Measurements from ENCODE around the gene CHST11.

CHST11 gene

GRCh38 chr12:104634044-104634443 is 177.3 kb downstream of the CHST11 start:
- Histone ChIP-seq H3K27me3 (ENCODE audit: control insufficient read depth in 1 of 2, insufficient read depth in 2 of 2, low read length in 2 of 2) (no peaks in the 10 kb centered on the region), H3K9me3 (ENCODE audit: low read length) (no peaks in the 10 kb centered on the region), H3K9ac (ENCODE audit: low read length) (no peak overlapping the region)

GRCh38 chr12:104634852-104635251 is 178.1 kb downstream of the CHST11 start:
- no peaks in the 10 kb centered on the region for H3K4me1 ChIP-seq (ENCODE audit: insufficient read depth, low read length)
- H3K27ac ChIP-seq (ENCODE audit: low read depth, low read length): no peak overlapping the region
- H3K4me3 ChIP-seq (ENCODE audit: low read depth in 1 of 2, low read length in 2 of 2): no peak overlapping the region
- H3K27me3 ChIP-seq (ENCODE audit: control insufficient read depth in 1 of 2, insufficient read depth in 2 of 2, low read length in 2 of 2): no peaks in the 10 kb centered on the region
- no peaks in the 10 kb centered on the region for H3K9me3 ChIP-seq (ENCODE audit: low read length)
- H3K36me3 ChIP-seq (ENCODE audit: insufficient read depth, low read length): no peaks in the 10 kb centered on the region
- H3K9ac ChIP-seq (ENCODE audit: low read length): no peak overlapping the region

More at GRCh38 chr12:104634044-104634443, 177.3 kb downstream of the CHST11 start:
- Histone ChIP-seq H3K36me3 (ENCODE audit: insufficient read depth, low read length) (no peaks in the 10 kb centered on the region), H3K4me3 (ENCODE audit: low read depth in 1 of 2, low read length in 2 of 2) (no peak overlapping the region), H3K4me1 (ENCODE audit: insufficient read depth, low read length) (no peaks in the 10 kb centered on the region), H3K27ac (ENCODE audit: low read depth, low read length) (no peak overlapping the region)

GRCh38 chr12:104635607-104636343 is 179.0 kb downstream of the CHST11 start:
- no peaks in the 10 kb centered on the region for H3K4me1 ChIP-seq (ENCODE audit: insufficient read depth, low read length)
- H3K27ac ChIP-seq (ENCODE audit: low read depth, low read length): no peak overlapping the region
- H3K9ac ChIP-seq (ENCODE audit: low read length): no peak overlapping the region
- H3K4me3 ChIP-seq (ENCODE audit: low read depth in 1 of 2, low read length in 2 of 2): no peak overlapping the region
- no peaks in the 10 kb centered on the region for H3K36me3 ChIP-seq (ENCODE audit: insufficient read depth, low read length)
- H3K9me3 ChIP-seq (ENCODE audit: low read length): no peaks in the 10 kb centered on the region
- H3K27me3 ChIP-seq (ENCODE audit: control insufficient read depth in 1 of 2, insufficient read depth in 2 of 2, low read length in 2 of 2): no peaks in the 10 kb centered on the region

GRCh38 chr12:104636496-104636895 is 179.7 kb downstream of the CHST11 start:
- Histone ChIP-seq H3K4me3 (ENCODE audit: low read depth in 1 of 2, low read length in 2 of 2) (no peak overlapping the region), H3K4me1 (ENCODE audit: insufficient read depth, low read length) (no peaks in the 10 kb centered on the region), H3K36me3 (ENCODE audit: insufficient read depth, low read length) (no peaks in the 10 kb centered on the region)

GRCh38 chr12:104637604-104638003 is 180.9 kb downstream of the CHST11 start:
- Histone ChIP-seq H3K4me3 (ENCODE audit: low read depth in 1 of 2, low read length in 2 of 2) (no peak overlapping the region), H3K9ac (ENCODE audit: low read length) (no peak overlapping the region), H3K27ac (ENCODE audit: low read depth, low read length) (no peak overlapping the region), H3K4me1 (ENCODE audit: insufficient read depth, low read length) (no peaks in the 10 kb centered on the region), H3K36me3 (ENCODE audit: insufficient read depth, low read length) (no peaks in the 10 kb centered on the region), H3K27me3 (ENCODE audit: control insufficient read depth in 1 of 2, insufficient read depth in 2 of 2, low read length in 2 of 2) (no peaks in the 10 kb centered on the region), H3K9me3 (ENCODE audit: low read length) (no peaks in the 10 kb centered on the region)

More at GRCh38 chr12:104636496-104636895, 179.7 kb downstream of the CHST11 start:
- H3K9me3 ChIP-seq (ENCODE audit: low read length): no peaks in the 10 kb centered on the region
- H3K27ac ChIP-seq (ENCODE audit: low read depth, low read length): no peak overlapping the region
- H3K9ac ChIP-seq (ENCODE audit: low read length): no peak overlapping the region
- no peaks in the 10 kb centered on the region for H3K27me3 ChIP-seq (ENCODE audit: control insufficient read depth in 1 of 2, insufficient read depth in 2 of 2, low read length in 2 of 2)

GRCh38 chr12:104638218-104638850 is 181.6 kb downstream of the CHST11 start:
- Histone ChIP-seq H3K9me3 (ENCODE audit: low read length) (no peaks in the 10 kb centered on the region), H3K9ac (ENCODE audit: low read length) (no peak overlapping the region), H3K27me3 (ENCODE audit: control insufficient read depth in 1 of 2, insufficient read depth in 2 of 2, low read length in 2 of 2) (no peaks in the 10 kb centered on the region), H3K4me3 (ENCODE audit: low read depth in 1 of 2, low read length in 2 of 2) (no peak overlapping the region), H3K27ac (ENCODE audit: low read depth, low read length) (no peak overlapping the region), H3K4me1 (ENCODE audit: insufficient read depth, low read length) (no peaks in the 10 kb centered on the region), H3K36me3 (ENCODE audit: insufficient read depth, low read length) (no peaks in the 10 kb centered on the region)

GRCh38 chr12:104638851-104639240 is 182.1 kb downstream of the CHST11 start:
- Histone ChIP-seq H3K36me3 (ENCODE audit: insufficient read depth, low read length) (no peaks in the 10 kb centered on the region), H3K4me3 (ENCODE audit: low read depth in 1 of 2, low read length in 2 of 2) (no peak overlapping the region), H3K27me3 (ENCODE audit: control insufficient read depth in 1 of 2, insufficient read depth in 2 of 2, low read length in 2 of 2) (no peaks in the 10 kb centered on the region), H3K27ac (ENCODE audit: low read depth, low read length) (no peak overlapping the region), H3K4me1 (ENCODE audit: insufficient read depth, low read length) (no peaks in the 10 kb centered on the region), H3K9me3 (ENCODE audit: low read length) (no peaks in the 10 kb centered on the region), H3K9ac (ENCODE audit: low read length) (no peak overlapping the region)

GRCh38 chr12:104640956-104641355 is 184.2 kb downstream of the CHST11 start:
- no peaks in the 10 kb centered on the region for H3K36me3 ChIP-seq (ENCODE audit: insufficient read depth, low read length)
- H3K27me3 ChIP-seq (ENCODE audit: control insufficient read depth in 1 of 2, insufficient read depth in 2 of 2, low read length in 2 of 2): no peaks in the 10 kb centered on the region
- H3K27ac ChIP-seq (ENCODE audit: low read depth, low read length): no peak overlapping the region
- no peaks in the 10 kb centered on the region for H3K9me3 ChIP-seq (ENCODE audit: low read length)
- H3K4me3 ChIP-seq (ENCODE audit: low read depth in 1 of 2, low read length in 2 of 2): no peak overlapping the region
- no peaks in the 10 kb centered on the region for H3K4me1 ChIP-seq (ENCODE audit: insufficient read depth, low read length)
- H3K9ac ChIP-seq (ENCODE audit: low read length): no peak overlapping the region

- no peak overlapping the region for H3K27ac ChIP-seq (ENCODE audit: low read depth, low read length)
- no peaks in the 10 kb centered on the region for H3K36me3 ChIP-seq (ENCODE audit: insufficient read depth, low read length)
- no peak overlapping the region for H3K4me3 ChIP-seq (ENCODE audit: low read depth in 1 of 2, low read length in 2 of 2)
- no peaks in the 10 kb centered on the region for H3K9me3 ChIP-seq (ENCODE audit: low read length)
- H3K9ac ChIP-seq (ENCODE audit: low read length): no peak overlapping the region
- H3K27me3 ChIP-seq (ENCODE audit: control insufficient read depth in 1 of 2, insufficient read depth in 2 of 2, low read length in 2 of 2): no peaks in the 10 kb centered on the region
- no peaks in the 10 kb centered on the region for H3K4me1 ChIP-seq (ENCODE audit: insufficient read depth, low read length)
These were observed 185.1 kb downstream of the CHST11 start for GRCh38 chr12:104641862-104642261.

GRCh38 chr12:104643093-104643818 is 186.5 kb downstream of the CHST11 start:
- no peaks in the 10 kb centered on the region for H3K27me3 ChIP-seq (ENCODE audit: control insufficient read depth in 1 of 2, insufficient read depth in 2 of 2, low read length in 2 of 2)
- H3K9ac ChIP-seq (ENCODE audit: low read length): no peak overlapping the region
- H3K4me3 ChIP-seq (ENCODE audit: low read depth in 1 of 2, low read length in 2 of 2): no peak overlapping the region
- no peaks in the 10 kb centered on the region for H3K36me3 ChIP-seq (ENCODE audit: insufficient read depth, low read length)
- no peaks in the 10 kb centered on the region for H3K4me1 ChIP-seq (ENCODE audit: insufficient read depth, low read length)
- H3K27ac ChIP-seq (ENCODE audit: low read depth, low read length): no peak overlapping the region
- H3K9me3 ChIP-seq (ENCODE audit: low read length): no peaks in the 10 kb centered on the region

- Histone ChIP-seq H3K9me3 (ENCODE audit: low read length) (no peaks in the 10 kb centered on the region), H3K9ac (ENCODE audit: low read length) (no peak overlapping the region), H3K27me3 (ENCODE audit: control insufficient read depth in 1 of 2, insufficient read depth in 2 of 2, low read length in 2 of 2) (no peaks in the 10 kb centered on the region), H3K27ac (ENCODE audit: low read depth, low read length) (no peak overlapping the region), H3K36me3 (ENCODE audit: insufficient read depth, low read length) (no peaks in the 10 kb centered on the region), H3K4me3 (ENCODE audit: low read depth in 1 of 2, low read length in 2 of 2) (no peak overlapping the region), H3K4me1 (ENCODE audit: insufficient read depth, low read length) (no peaks in the 10 kb centered on the region)
These were observed 187.3 kb downstream of the CHST11 start for GRCh38 chr12:104643819-104644669.
